Motor neuron (in vitro differentiated cells): ENCODE results near the gene C4B. TPM values are rescaled to one million over a fixed set of nuclear protein-coding genes. Genes with fewer than 3 reads are reported as not detected.
"Not testable (repeated sequence)": the region's sequence is repeated elsewhere in the genome, so short reads cannot be mapped to it uniquely, and the experiment has no call there.

Experiments
- ATAC-seq, 8 experiments: fragments of 200-7000 bp; cut with Tn5 transposase; replicated peaks in 6 of 8; 2 replicates each; pipeline ENCODE4 v1.8.0; 2021; ENCODE audit warnings: mild to moderate bottlenecking in 8 of 8, moderate library complexity in 8 of 8
- H3K27ac ChIP-seq, 2 donors: fragments of 250-450 bp; sonication (Bioruptor Pico); 2 replicates each; pipeline ENCODE4 v1.9.0; 2021; ENCODE audit warnings: antibody characterized with exemption in 2 of 2, mild to moderate bottlenecking in 2 of 2, moderate library complexity in 1 of 2
- H3K4me1 ChIP-seq, 2 donors: fragments of 250-450 bp; sonication (Bioruptor Pico); replicated peaks in 1 of 2; 2 replicates each; pipeline ENCODE4 v1.6.1; 2021; ENCODE audit warnings: antibody characterized with exemption in 2 of 2, mild to moderate bottlenecking in 2 of 2, moderate library complexity in 1 of 2
- H3K4me3 ChIP-seq, 5 donors: fragments of 250-450 bp; sonication (Bioruptor Pico); 2 replicates each; pipeline ENCODE4 v1.9.0; 2021; ENCODE audit warnings: antibody characterized with exemption in 5 of 5, mild to moderate bottlenecking in 5 of 5, moderate library complexity in 4 of 5
- WGBS, 10 experiments: fragments of 450-650 bp; shearing (Covaris generic); methylation state at CpG; one replicate each; pipeline ENCODE4 v1.0.0; 2022; 5-methylcytosine and 5-hydroxymethylcytosine counted together
- in situ Hi-C, 9 experiments: fragments of 400-800 bp; cut with MboI; loops; one replicate each; pipeline ENCODE4 v1.15.0; 2021; ENCODE audit warnings: low sequenced_read_pairs in 9 of 9, low pct_unique_long_range_greater_than_20kb in 2 of 9; ENCODE audit not compliant: unreplicated experiment in 9 of 9
- total RNA-seq, 8 experiments: library from RNA; unstranded; fragments of 300-600 nt; gene quantifications; 2 replicates each; pipeline versions ENCODE4 v1.2.3 to v1.2.4, GENCODE V29; 2022

C4B gene
- total RNA-seq, 8 experiments from 2014 or later = 2.5 to 575 (median 14.2) TPM

GRCh38 chr6:32043589-32044380 is 29.2 kb downstream of the C4B start:
- ATAC-seq, H3K4me3 ChIP-seq, in situ Hi-C loops, H3K27ac ChIP-seq: not testable (repeated sequence)
- WGBS, 10 experiments = no CpG with 5 or more reads among the region's 31 CpGs
- peaks cover 11 to 27% of the 10 kb centered on the region in 2 donors for H3K4me1 ChIP-seq

GRCh38 chr6:32044916-32045315 is 30.3 kb downstream of the C4B start:
- peaks cover 11 to 27% of the 10 kb centered on the region in 2 donors for H3K4me1 ChIP-seq
- ATAC-seq, H3K4me3 ChIP-seq, in situ Hi-C loops, H3K27ac ChIP-seq: not testable (repeated sequence)
- WGBS, 10 experiments = no CpG with 5 or more reads among the region's 18 CpGs

DNA sequence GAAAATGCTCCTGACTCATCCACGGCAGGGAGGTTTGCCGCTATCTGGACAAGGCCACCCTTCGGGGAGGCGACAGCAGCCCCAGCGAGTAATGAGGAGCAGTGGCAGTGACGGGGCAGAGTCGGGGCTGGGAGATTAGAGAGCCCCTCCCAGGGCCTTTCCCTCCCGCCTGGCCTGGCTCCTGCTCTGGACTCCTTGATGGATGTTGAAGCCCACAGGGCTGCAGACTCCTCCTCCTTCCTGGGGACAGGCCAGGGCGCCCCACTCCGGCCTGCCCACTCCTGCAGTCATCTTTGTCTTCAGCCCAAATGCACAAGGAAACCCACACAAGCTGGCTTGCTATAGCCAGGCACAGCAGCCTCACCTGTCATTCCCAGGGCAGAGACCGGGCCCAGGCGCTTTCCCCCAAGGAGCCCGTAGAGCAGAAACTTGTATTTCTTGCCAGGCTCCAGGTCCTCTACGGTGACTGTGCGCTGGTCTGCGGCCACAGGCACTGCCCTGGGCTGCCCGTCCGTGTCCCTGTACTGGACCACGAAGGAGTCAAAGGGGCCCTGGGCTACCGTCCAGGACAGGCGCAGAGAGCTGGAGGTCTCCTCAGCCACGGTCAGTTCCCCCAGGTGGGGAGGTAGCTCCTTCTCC is 31.3 kb downstream of the C4B start:
- 60 to 89% (median 88%) methylated on average over 4 to 10 of the region's 22 CpGs; no CpG with 5 or more reads in 7 of the 10 experiments for WGBS, 10 experiments
- Histone ChIP-seq H3K4me1 (peaks cover 11 to 27% of the 10 kb centered on the region in 2 donors), H3K4me3 (no peak overlapping the region), H3K27ac (peak overlapping the region in 1 of 2 donors; percentile 70)
- peak in 7 of 8 experiments; percentile 6 to 85 (median 68) for ATAC-seq
- in situ Hi-C loops = no loop called here

DNA sequence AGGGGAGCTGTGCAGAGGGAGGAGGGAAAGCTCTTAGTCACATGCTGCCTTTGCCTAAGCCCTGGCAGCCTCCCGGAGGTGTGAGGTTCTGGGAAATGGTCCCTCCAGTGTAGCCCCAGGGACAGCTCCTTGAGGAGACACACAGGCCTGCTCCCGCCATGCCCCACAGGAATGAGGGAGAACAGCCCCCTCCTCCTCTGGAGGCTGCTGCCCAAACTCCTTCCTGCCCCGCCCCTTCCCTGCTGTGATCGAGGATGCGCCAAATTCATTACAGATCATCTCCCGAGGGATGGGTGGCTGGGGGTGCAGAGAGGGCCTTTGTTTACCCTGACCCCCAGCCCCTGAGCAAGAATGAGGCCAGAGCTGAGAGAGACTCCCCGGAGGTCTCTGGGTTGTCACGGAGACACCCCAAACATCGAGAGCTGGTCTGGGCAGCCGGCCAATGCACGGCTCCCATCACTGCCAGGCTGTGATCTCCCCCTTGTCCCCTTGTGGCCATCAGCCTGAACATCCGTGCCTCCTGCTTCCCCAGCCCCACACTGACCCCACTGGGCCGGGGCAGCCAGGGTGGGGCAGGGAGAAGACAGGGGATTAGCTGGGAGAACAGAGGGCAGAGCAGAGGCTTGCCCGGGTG is 32.0 kb downstream of the C4B start:
- in situ Hi-C loops = no loop called here
- Histone ChIP-seq H3K4me3 (no peak overlapping the region), H3K27ac (peak overlapping the region in 1 of 2 donors; percentile 70), H3K4me1 (peaks cover 11 to 27% of the 10 kb centered on the region in 2 donors)
- WGBS, 10 experiments = 0 to 50% (median 33%) methylated on average over 1 to 2 of the region's 14 CpGs; no CpG with 5 or more reads in 7 of the 10 experiments
- peak; percentile 34 to 68 (median 52) for ATAC-seq

- in situ Hi-C loops = no loop called here
- H3K4me3 ChIP-seq = no peak overlapping the region
- 0 to 90% (median 80%) methylated on average over 1 to 3 of the region's 11 CpGs; no CpG with 5 or more reads in 7 of the 10 experiments for WGBS, 10 experiments
- peak in 7 of 8 experiments; percentile 25 to 67 (median 48) for ATAC-seq
- H3K27ac ChIP-seq = peak overlapping the region in 1 of 2 donors; percentile 57
- peaks cover 11 to 27% of the 10 kb centered on the region in 2 donors for H3K4me1 ChIP-seq
These were observed 32.5 kb downstream of the C4B start for GRCh38 chr6:32047084-32047478.

DNA sequence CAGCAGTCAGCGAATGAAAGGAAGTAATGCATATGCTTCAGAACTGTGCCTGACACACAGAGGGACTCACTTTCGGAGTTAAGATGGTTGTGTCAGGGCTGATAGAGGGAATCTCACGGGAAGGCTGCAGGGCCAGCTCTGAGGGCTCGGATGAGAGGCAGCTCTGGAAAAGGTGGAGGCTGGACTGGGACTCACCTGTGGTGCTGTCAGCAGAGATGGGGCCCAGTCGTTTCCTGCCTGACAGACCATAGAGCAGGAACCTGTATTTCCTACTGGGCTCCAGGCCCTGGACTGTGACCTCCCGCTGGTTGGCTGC is 32.9 kb downstream of the C4B start:
- Histone ChIP-seq H3K27ac (peak overlapping the region in 1 of 2 donors; percentile 57), H3K4me3 (no peak overlapping the region), H3K4me1 (peaks cover 11 to 27% of the 10 kb centered on the region in 2 donors)
- in situ Hi-C loops = no loop called here
- peak in 1 of 8 experiments; percentile 1 for ATAC-seq
- WGBS, 10 experiments = 80 to 100% (median 87%) methylated on average over 1 to 4 of the region's 6 CpGs; no CpG with 5 or more reads in 5 of the 10 experiments

DNA sequence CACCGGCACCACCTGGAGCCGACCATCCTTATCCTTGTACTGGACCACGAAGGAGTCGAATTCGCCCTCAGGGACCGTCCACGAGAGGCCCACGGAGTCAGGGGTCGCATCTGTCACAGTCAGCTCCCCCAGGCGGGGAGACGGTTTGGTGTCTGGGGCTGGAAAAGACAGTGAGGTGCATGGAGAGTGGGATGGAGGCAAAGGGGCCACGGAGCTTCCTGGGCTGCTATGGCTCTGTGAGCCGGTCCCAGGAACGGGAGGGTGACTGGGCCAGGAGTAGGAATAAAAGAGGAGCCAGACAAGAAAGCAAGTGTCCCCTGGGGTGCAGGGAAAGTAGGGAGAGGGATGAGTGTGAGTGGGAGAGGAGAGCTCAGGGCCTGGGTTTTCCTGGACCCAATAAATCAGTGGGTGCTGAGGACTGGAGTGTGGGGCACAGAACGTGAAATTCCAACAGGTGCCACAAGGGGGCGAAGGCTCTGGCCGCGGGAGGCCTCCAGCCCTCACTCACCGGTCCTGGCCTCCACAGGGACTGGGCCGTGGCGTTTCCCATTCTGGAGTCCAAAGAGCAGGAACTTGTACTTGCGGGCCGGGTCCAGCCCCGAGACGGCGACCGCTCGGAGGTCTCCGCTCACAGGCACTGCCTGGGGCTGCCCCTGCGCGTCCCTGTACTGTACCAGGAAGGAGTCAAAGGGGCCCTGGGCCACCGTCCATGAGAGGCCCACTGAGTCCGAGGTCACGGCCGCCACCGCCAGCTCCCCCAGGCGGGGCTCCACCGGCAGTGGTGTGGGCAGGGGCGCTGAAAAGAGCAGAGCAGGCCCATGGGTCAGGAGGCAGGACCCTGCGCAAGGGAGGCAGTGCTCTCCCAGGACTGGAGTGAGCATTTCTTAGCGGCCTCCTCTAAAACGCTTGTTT is 33.5 kb downstream of the C4B start:
- Histone ChIP-seq H3K4me1 (peaks cover 11 to 27% of the 10 kb centered on the region in 2 donors), H3K27ac (peak overlapping the region in 1 of 2 donors; percentile 57), H3K4me3 (no peak overlapping the region)
- ATAC-seq = peak in 5 of 8 experiments; percentile 7 to 85 (median 14)
- in situ Hi-C loops = no loop called here
- WGBS, 10 experiments = 67 to 100% (median 75%) methylated on average over 1 to 8 of the region's 42 CpGs; no CpG with 5 or more reads in 4 of the 10 experiments

DNA sequence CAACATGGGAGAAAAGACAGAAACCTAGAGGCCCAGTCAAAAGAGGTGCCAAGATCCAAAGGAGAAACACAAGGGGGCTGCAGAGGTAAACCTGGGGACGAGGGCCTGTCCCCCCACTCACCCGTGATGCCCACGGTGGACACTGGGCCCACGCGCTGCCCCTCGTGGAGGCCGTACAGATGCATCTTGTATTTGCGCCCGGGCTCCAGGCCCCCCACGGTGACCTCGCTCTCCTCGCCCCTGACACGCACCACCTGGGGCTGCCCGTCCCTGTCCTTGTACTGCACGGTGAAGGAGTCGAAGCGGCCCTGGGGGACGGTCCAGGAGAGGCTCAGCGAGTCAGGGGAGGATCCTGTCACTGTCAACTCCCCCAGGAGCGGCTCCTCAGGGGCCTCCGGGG is 34.6 kb downstream of the C4B start:
- ATAC-seq, H3K4me3 ChIP-seq, H3K27ac ChIP-seq, in situ Hi-C loops: not testable (repeated sequence)
- 80% methylated on average over 2 of the region's 21 CpGs; no CpG with 5 or more reads in 9 of the 10 experiments for WGBS, 10 experiments
- H3K4me1 ChIP-seq = peaks cover 11 to 27% of the 10 kb centered on the region in 2 donors

DNA sequence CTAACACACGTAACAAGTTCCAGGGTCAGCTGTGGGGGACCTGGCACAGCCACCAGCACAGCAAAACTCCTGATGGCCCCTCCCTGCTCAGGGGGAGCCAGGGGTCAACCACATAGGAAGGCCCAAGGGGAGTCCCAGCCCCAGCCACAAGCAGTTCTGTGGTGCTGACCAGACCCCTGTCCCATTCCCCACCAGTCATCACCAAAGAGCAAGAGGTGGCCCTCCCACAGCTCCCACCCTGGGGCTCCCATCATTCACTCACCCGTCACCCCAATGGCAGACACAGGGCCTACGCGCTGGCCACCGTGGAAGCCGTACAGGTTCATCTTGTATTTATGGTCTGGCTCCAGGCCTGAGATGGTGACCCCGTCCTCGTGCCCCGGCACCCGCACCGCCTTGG is 35.1 kb downstream of the C4B start:
- peaks cover 11 to 27% of the 10 kb centered on the region in 2 donors for H3K4me1 ChIP-seq
- ATAC-seq, H3K4me3 ChIP-seq, in situ Hi-C loops, H3K27ac ChIP-seq: not testable (repeated sequence)
- WGBS, 10 experiments = 100% methylated on average over 2 of the region's 11 CpGs; no CpG with 5 or more reads in 9 of the 10 experiments

DNA sequence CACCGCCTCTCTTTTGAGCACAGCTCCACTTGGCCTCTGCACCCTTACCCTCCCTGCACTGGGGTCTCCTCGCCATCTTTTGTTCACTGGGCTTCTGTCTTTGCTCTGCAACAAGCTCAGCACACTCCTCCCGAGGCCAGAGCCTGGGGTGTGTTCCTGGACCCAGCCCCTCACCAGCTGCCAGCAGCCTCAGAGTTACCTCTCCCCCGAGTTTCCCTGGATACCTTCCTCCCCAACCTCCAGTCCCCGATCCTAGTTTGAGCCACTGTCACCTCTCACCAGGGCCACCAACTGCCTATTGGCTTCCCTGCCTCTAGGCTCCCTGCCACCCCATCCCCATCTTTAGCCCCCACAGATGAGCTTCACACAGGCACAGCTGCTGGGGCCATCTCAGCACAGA is 36.0 kb downstream of the C4B start:
- ATAC-seq = no peak
- in situ Hi-C loops = no loop called here

DNA sequence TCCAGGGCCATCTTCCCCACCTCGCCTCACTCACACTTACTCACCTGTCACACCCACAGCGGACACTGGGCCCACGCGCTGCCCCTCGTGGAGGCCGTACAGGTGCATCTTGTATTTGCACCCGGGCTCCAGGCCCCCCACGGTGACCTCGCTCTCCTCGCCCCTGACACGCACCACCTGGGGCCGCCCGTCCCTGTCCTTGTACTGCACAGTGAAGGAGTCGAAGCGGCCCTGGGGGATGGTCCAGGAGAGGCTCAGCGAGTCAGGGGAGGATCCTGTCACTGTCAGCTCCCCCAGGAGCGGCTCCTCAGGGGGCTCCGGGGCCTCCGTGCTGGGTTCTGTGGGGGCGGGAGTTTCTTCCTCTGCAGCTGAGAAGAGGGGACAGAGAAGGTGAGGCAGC is 38.0 kb downstream of the C4B start:
- ATAC-seq, in situ Hi-C loops, H3K4me3 ChIP-seq, H3K27ac ChIP-seq, H3K4me1 ChIP-seq: not testable (repeated sequence)
- 50 to 100% methylated on average over 1 to 2 of the region's 20 CpGs; no CpG with 5 or more reads in 8 of the 10 experiments for WGBS, 10 experiments

More for the DNA sequence above, 36.0 kb downstream of the C4B start:
- H3K4me3 ChIP-seq = no peak overlapping the region
- H3K4me1 ChIP-seq = peaks cover 11 to 27% of the 10 kb centered on the region in 2 donors
- WGBS, 10 experiments = 0 to 67% (median 0%) methylated on average over 1 of the region's 5 CpGs; no CpG with 5 or more reads in 7 of the 10 experiments
- no peak overlapping the region for H3K27ac ChIP-seq

DNA sequence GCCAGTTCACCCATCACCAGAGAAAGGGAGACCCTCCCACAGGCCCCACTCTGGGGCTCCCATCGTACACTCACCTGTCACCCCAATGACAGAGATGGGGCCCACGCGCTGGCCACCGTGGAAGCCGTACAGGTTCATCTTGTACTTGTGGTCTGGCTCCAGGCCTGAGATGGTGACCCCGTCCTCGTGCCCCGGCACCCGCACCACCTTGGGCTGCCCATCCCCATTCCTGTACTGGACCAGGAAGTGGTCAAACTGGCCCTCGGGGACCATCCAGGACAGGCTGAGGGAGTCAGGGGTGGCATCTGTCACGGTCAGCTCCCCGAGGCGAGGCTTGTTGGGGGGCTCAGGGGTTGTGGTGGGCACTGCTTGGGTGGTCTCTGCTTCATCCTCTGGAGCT is 38.7 kb downstream of the C4B start:
- in situ Hi-C loops, ATAC-seq, H3K4me3 ChIP-seq, H3K4me1 ChIP-seq, H3K27ac ChIP-seq: not testable (repeated sequence)
- 90% methylated on average over 4 of the region's 13 CpGs; no CpG with 5 or more reads in 9 of the 10 experiments for WGBS, 10 experiments
